Psoas muscle (tissue), 8 donors: ENCODE data around the gene FAF1. TPM values are rescaled to one million over a fixed set of nuclear protein-coding genes. Genes with fewer than 3 reads are reported as not detected.

Source experiments
- ATAC-seq, 4 donors: fragments of 200-7000 bp; cut with Tn5 transposase; one replicate each; pipeline ENCODE4 v1.9.1; 2020; ENCODE audit warnings: moderate library complexity in 3 of 4, mild to moderate bottlenecking in 2 of 4
- DNase-seq, 2 donors: peaks; one replicate each; pipeline ENCODE4 v3.0.0-alpha.2; 2020
- H3K27ac ChIP-seq: fragments of 200-600 bp; one replicate; pipeline ENCODE4 v1.8.0; 2022
- H3K27me3 ChIP-seq, 3 donors: fragments of 200-600 bp in 1 of 3; one replicate each; pipeline versions ENCODE4 v1.6.1 to v1.8.0; 2013 to 2022; ENCODE audit warnings: low read length in 2 of 3, mild to moderate bottlenecking in 2 of 3, moderate library complexity in 1 of 3; ENCODE audit not compliant: insufficient read depth in 3 of 3
- H3K36me3 ChIP-seq, 2 donors: fragments of 200-600 bp in 1 of 2; one replicate each; pipeline versions ENCODE4 v1.6.1 to v1.8.0; 2013 to 2022; ENCODE audit warnings: low read depth in 1 of 2, mild to moderate bottlenecking in 1 of 2, moderate library complexity in 1 of 2; ENCODE audit not compliant: insufficient read depth in 1 of 2
- H3K4me1 ChIP-seq: fragments of 200-600 bp; one replicate; pipeline ENCODE4 v1.8.0; 2022
- H3K4me3 ChIP-seq: fragments of 200-600 bp; one replicate; pipeline ENCODE4 v1.8.0; 2022; ENCODE audit warnings: mild to moderate bottlenecking
- H3K9me3 ChIP-seq: fragments of 200-600 bp; one replicate; pipeline ENCODE4 v1.8.0; 2022
- CTCF ChIP-seq: fragments of 200-600 bp; IDR thresholded peaks from one replicate; pipeline ENCODE4 v1.8.0; 2022; ENCODE audit warnings: antibody characterized with exemption
- WGBS, 3 donors: extraction: QIAGEN DNeasy Blood & Tissue Kit; methylation state at CpG; one replicate each; pipeline versions ENCODE4 v1.1.6 to v1.1.7; 2013; 5-methylcytosine and 5-hydroxymethylcytosine counted together
- intact Hi-C, 2 donors: fragments of 100-400 bp; cut with DNase I; formaldehyde crosslinking; loops; one replicate each; pipeline versions ENCODE4 v1.11.0 to v1.14.2; 2022
- polyA plus RNA-seq, 3 donors: library from polyadenylated mRNA; stranded (reverse); fragments of 200-250 nt; gene quantifications; one replicate each; pipeline ENCODE4 v1.2.3, GENCODE V29; 2013
- total RNA-seq, 4 donors: library from RNA; stranded (reverse); fragmentation: NEBNext Ultra II Directional in 2 of 4; extraction: Animal tissue kit (Norgen Biotek cat#: 25700) in 2 of 4; gene quantifications; one replicate each; pipeline versions ENCODE4 v1.2.1 to v1.2.4, GENCODE V29; 2021 to 2023
- donor health status: healthy with polysubstance abuse.
- donor health status: DM: no; HTN: no; CAD: no; lungs with moderate emphysema.
- donor health status: Bipolar disorder and iron deficiency.
- donor health status: healthy.
- donor health status: DM: yes; HTN: yes; CAD: no.
- donor health status: DM: no; HTN: no; CAD: no.
- donor health status: DM: no; HTN: no; CAD: no.
- donor health status: DM: yes; HTN: yes; CAD: no.

FAF1 gene
- total and polyA plus RNA-seq, 7 donors, result 67.8 to 128 (median 108) TPM

- DNase-seq (no peak), ATAC-seq (no peak)
- Histone ChIP-seq H3K9me3 (no peaks in the 10 kb centered on the region), H3K4me1 (no peaks in the 10 kb centered on the region), H3K36me3 (peaks cover 0 to 8% of the 10 kb centered on the region in 2 donors), H3K27me3 (no peaks in the 10 kb centered on the region), H3K27ac (no peak overlapping the region), H3K4me3 (no peak overlapping the region)
- 74 to 82% (median 76%) methylated on average over 3 of the region's 3 CpGs for WGBS, 3 donors
- intact Hi-C loops, result no loop called here
- TF ChIP-seq CTCF, result no peak
Measured at GRCh38 chr1:50559421-50559820, 400.6 kb downstream of the FAF1 start.

GRCh38 chr1:50553921-50554320 lies 406.1 kb downstream of the FAF1 start:
- DNase-seq (no peak), ATAC-seq (no peak)
- no peak overlapping the region for H3K27ac ChIP-seq
- no peak overlapping the region for H3K4me3 ChIP-seq
- H3K4me1 ChIP-seq, result peaks cover 3% of the 10 kb centered on the region
- TF ChIP-seq CTCF, result no peak
- H3K9me3 ChIP-seq, result no peaks in the 10 kb centered on the region
- intact Hi-C loops, result no loop called here
- no peaks in the 10 kb centered on the region for H3K27me3 ChIP-seq
- H3K36me3 ChIP-seq, result no peaks in the 10 kb centered on the region
- 75 to 92% (median 86%) methylated on average over 2 of the region's 2 CpGs for WGBS, 3 donors

DNA sequence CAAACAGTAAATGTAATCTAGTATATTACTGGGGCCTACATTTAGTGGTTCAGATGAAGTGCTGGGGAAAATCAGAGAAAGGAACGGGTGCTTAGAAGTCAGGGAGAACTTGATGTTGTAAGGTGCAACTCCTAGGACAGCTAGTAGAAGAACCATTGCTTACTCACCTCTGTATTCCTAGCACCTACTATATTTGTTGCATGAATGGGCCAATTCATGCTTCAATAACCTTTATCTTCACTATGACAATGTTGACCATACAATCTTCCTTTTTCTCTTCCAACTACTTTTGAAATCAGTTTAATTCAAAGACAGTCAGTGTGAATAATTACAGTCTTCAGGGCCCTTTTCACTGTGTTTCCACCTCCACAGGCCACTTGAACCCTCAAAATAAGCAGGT lies 411.8 kb downstream of the FAF1 start:
- Histone ChIP-seq H3K27ac (no peak overlapping the region), H3K9me3 (no peaks in the 10 kb centered on the region), H3K36me3 (no peaks in the 10 kb centered on the region), H3K4me1 (no peaks in the 10 kb centered on the region), H3K27me3 (no peaks in the 10 kb centered on the region), H3K4me3 (no peak overlapping the region)
- 94 to 96% (median 96%) methylated on average over 1 of the region's 1 CpG for WGBS, 3 donors
- ATAC-seq (no peak), DNase-seq (no peak)
- intact Hi-C loops, result no loop called here
- TF ChIP-seq CTCF, result no peak

- Histone ChIP-seq H3K4me1 (no peaks in the 10 kb centered on the region), H3K4me3 (no peak overlapping the region), H3K36me3 (peaks cover 0 to 12% of the 10 kb centered on the region in 2 donors), H3K27ac (no peak overlapping the region), H3K27me3 (no peaks in the 10 kb centered on the region), H3K9me3 (no peaks in the 10 kb centered on the region)
- no peak for DNase-seq
- ATAC-seq, result no peak
- no peak for TF ChIP-seq CTCF
- intact Hi-C loops, result no loop called here
Measured at GRCh38 chr1:50542362-50542761, 417.7 kb downstream of the FAF1 start.

GRCh38 chr1:50538476-50538875 lies 421.6 kb downstream of the FAF1 start:
- Histone ChIP-seq H3K27me3 (no peaks in the 10 kb centered on the region), H3K4me3 (no peak overlapping the region), H3K27ac (no peak overlapping the region), H3K36me3 (peaks cover 0 to 32% of the 10 kb centered on the region in 2 donors), H3K4me1 (no peaks in the 10 kb centered on the region), H3K9me3 (no peaks in the 10 kb centered on the region)
- ATAC-seq (no peak), DNase-seq (no peak)
- intact Hi-C loops, result no loop called here
- no peak for TF ChIP-seq CTCF
- WGBS, 3 donors, result 89 to 97% (median 92%) methylated on average over 1 of the region's 1 CpG
